Measurements from ENCODE around the gene CT45A10.

DNA sequence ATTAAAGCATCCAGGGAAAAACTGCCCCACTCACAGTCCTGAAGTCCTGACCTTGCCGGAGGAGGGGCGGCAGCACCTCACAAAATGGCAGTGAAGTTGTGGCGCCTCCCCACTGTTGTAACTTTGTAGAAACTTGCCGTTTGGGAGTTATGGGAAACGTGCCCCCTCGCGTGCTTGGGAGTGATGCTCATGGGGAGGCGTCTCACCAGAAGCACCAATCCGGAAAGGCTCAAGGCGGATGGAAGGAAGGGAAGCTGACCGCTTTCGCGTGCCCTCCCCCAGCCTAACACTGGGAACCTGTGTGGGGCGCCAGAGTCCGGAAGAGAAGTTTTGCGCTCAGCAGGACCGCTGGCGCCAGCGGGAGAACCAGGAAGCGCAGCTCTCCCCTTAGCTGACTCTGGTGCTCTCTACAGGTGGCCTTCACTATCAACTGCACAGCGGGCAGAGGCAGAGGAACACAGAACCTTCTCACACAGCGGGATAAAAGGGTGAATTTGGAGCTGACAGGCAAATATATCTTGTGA is at the start of gene CT45A10, which contains the start of gene SAGE1:
- TF ChIP-seq, protein P1, sequence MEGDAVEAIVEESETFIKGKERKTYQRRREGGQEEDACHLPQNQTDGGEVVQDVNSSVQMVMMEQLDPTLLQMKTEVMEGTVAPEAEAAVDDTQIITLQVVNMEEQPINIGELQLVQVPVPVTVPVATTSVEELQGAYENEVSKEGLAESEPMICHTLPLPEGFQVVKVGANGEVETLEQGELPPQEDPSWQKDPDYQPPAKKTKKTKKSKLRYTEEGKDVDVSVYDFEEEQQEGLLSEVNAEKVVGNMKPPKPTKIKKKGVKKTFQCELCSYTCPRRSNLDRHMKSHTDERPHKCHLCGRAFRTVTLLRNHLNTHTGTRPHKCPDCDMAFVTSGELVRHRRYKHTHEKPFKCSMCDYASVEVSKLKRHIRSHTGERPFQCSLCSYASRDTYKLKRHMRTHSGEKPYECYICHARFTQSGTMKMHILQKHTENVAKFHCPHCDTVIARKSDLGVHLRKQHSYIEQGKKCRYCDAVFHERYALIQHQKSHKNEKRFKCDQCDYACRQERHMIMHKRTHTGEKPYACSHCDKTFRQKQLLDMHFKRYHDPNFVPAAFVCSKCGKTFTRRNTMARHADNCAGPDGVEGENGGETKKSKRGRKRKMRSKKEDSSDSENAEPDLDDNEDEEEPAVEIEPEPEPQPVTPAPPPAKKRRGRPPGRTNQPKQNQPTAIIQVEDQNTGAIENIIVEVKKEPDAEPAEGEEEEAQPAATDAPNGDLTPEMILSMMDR (IDR thresholded peaks at IDR 0.05) = no peak
- TF ChIP-seq POLR2A (IDR thresholded peaks at IDR 0.05) = no peak

Measured in testis (tissue), 2 donors.